GM10248 (cell line): ENCODE data around the gene OPRL1.

Experiments
- CTCF ChIA-PET: fragments of 300-600 bp; sonication (Branson Sonifier 250); formaldehyde crosslinking; extraction: SDS; loops from one replicate; lab custom pipeline; 2021; ENCODE audit warnings: antibody characterized with exemption; lab: Yijun Ruan, JAX
- POLR2A ChIA-PET: fragments of 350-650 bp; sonication (Branson Sonifier 250); formaldehyde crosslinking; extraction: SDS; loops from one replicate; lab custom pipeline; 2020; ENCODE audit warnings: antibody characterized with exemption; lab: Yijun Ruan, JAX
- DNase-seq: peaks from one replicate; pipeline ENCODE4 v3.0.0; 2012; ENCODE audit errors: extremely low spot score
- TF ChIP-seq, protein P1 (sequence below): IDR thresholded peaks from 2 replicates; pipeline ENCODE4 v1.5.1; 2012; ENCODE audit warnings: mild to moderate bottlenecking, low read depth; ENCODE audit errors: extremely low read depth, missing control alignments, control extremely low read depth

The OPRL1 gene

DNA sequence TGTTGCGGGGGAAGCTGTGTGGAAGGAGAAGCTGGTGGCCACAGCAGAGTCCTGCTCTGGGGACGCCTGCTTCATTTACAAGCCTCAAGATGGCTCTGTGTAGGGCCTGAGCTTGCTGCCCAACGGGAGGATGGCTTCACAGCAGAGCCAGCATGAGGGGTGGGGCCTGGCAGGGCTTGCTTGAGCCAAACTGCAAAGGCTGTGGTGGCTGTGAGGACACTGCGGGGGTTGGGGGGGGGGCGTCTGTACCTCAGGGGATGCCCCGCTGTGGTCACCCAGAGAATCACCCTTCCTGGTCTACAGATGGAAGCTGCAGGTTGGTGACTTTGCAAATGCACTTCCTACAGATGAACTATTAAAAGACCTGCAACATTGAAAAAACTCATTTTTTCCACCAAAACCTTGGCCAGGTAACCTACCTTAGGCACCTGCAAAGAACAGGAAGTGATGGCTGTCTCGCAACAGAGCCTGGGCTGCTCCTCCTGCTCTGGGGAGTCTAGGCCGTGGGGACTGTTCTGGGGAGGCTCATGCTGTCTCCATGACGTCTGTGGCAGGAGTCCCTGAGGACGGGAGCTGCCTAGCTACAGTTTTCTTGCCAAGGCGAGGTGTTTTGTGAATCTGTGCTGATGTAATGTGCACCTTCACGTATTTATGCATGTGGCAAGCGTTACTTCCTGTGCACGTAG lies 20.1 kb downstream of the OPRL1 start:
- DNase-seq, result peak; percentile 63
- POLR2A ChIA-PET, result no interaction called here
- CTCF ChIA-PET, result interaction anchor here (1.0 to 6.0 kb wide), 4 partner anchors 9 to 19 kb away, joined by 4 to 64 read pairs (median 11); partner anchors contain the start of gene LKAAEAR1
- TF ChIP-seq, protein P1, sequence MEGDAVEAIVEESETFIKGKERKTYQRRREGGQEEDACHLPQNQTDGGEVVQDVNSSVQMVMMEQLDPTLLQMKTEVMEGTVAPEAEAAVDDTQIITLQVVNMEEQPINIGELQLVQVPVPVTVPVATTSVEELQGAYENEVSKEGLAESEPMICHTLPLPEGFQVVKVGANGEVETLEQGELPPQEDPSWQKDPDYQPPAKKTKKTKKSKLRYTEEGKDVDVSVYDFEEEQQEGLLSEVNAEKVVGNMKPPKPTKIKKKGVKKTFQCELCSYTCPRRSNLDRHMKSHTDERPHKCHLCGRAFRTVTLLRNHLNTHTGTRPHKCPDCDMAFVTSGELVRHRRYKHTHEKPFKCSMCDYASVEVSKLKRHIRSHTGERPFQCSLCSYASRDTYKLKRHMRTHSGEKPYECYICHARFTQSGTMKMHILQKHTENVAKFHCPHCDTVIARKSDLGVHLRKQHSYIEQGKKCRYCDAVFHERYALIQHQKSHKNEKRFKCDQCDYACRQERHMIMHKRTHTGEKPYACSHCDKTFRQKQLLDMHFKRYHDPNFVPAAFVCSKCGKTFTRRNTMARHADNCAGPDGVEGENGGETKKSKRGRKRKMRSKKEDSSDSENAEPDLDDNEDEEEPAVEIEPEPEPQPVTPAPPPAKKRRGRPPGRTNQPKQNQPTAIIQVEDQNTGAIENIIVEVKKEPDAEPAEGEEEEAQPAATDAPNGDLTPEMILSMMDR, result no peak

DNA sequence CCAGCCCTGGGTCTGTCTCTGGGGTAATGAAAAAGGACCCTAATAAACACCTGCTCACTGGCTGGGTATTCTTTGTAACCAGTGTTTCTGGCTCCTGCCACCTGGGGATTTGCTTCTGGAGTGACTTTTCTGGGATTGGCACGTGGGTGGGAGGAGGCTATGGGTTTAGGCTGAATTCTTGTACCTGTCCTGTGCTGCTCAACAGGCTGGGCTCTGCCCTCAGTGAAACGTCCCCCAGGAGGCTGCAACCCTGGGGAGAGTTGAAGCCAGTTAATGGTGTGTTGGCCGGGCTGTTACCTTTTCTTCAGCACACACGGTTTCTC lies 20.6 kb downstream of the OPRL1 start:
- DNase-seq, result no peak
- TF ChIP-seq, protein P1, result no peak
- ChIA-PET CTCF (interaction anchor here (2.6 to 6.0 kb wide), 3 partner anchors 9 to 18 kb away, joined by 11 to 64 read pairs (median 11); partner anchors contain the start of gene LKAAEAR1), POLR2A (no interaction called here)

DNA sequence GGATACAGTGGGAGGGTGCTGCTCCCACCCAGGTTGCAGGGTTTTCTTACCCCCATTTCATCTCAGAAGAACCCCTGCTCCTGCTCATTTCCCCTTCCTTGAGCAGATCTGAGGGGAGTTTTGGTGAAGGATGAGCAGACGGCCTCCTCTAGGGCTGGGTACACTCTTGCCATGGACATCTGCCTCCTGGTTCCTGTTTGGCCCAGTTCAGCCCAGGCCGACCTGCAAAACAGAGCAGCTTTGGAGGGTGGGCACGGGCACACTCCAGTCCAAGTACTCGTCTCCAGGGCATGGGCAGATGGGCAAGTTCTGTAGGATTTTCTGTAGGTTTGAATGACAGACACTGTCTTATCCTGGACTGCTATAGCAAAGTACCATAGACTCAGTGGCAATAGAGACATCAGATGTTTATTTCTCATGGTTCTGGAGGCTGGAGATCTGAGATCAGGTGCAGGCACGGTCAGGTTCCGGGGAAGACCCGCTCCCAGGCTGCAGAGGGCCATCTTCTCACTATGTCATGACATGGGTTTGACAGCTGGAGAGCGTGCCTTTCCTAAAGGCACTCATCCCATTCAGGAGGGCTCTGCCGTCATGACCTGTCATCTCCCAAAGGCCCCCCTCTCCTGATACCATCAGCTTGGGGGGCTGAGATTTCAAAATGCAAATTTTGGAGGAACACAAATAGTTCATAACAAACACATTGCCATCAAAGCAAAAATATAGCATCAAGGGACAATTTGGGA lies 21.2 kb downstream of the OPRL1 start:
- TF ChIP-seq, protein P1, result no peak
- ChIA-PET CTCF (interaction anchor here (0.7 to 6.0 kb wide), 7 partner anchors 9 to 23 kb away, joined by 3 to 64 read pairs (median 4); partner anchors contain the start of gene LKAAEAR1), POLR2A (no interaction called here)
- no peak for DNase-seq

DNA sequence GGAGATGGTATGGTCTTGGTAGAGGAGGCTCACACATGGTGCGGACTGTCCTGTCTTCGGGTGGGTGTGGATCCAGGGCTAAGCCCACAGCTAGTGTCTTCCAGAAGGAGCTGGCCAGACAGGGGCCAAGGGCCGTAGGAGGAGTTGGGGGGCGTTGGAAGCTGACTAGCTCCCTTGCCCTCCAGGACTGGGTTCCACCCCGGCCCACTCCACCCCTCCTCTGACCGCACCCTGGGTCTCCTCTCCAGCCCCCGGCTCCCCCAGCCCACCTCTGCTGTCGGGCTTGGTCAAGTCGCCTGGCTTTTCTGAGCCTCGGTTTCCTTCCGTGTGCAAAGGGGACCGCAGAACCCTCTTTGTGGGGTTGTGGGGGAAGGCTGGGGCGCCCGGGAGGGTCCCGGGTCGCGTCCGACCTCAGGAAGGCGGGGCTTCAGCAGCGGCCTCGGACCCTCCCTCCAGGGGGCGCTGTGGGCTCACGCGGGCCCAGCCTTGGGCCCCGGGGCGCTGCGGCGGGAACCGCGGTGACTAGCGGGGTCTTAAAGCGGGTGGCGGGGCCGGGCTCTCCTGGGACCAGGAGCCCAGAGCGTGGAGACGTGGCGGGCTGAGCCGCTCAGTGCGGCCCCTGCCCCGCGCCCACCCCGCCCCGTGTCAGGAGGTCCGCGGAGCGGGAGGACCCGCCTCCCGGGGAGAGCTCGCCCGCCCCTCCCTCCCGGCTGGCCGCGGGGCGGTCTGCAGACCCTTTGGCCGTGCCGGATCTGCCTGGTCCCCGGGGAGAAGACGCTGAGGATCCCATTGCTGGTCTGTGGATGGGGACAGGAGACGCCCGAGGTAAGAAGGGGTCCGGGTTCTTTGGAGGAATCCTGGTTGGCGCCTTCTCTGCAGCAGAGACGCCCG lies 22.1 kb downstream of the OPRL1 start:
- CTCF ChIA-PET, result interaction anchor here (0.6 to 6.0 kb wide), 11 partner anchors 8 to 43 kb away, joined by 3 to 64 read pairs (median 4); partner anchors contain the start of gene LKAAEAR1
- POLR2A ChIA-PET, result no interaction called here
- TF ChIP-seq, protein P1, result peak; percentile 81
- peak; percentile 85 for DNase-seq

DNA sequence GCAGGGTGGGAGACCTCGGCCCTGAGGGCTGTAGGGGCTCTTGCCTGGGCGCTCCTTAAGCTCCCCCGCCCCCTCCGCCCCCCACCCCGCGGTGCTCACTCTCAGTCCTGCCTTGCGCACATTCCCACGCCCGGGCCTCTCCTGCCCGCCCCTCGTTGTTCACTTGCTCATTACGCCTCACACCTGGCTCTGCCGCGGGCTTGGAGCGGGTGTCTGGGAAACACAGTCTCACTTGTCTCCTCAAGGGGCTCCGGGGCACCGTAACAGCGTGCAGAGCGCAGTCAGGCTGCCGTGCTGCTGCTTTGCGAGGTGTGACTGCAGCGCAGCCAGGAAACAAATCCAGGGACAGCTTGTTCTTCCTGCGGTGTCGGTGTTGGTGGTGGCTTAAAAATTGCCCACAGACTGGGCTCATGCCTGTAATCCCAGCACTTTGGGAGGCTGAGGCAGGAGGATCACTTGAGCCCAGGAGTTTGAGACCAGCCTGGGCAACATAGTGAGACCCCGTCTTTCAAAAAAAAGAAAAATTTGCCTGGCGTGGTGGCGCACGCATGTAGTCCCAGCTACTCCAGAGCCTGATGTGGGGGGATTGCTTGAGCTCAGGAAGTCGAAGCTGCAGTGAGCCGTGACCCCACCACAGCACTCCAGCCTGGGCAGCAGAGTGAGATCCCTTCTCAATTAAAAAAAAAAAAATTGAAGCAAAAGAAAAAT lies 22.9 kb downstream of the OPRL1 start:
- DNase-seq, result no peak
- CTCF ChIA-PET, result interaction anchor here (0.6 to 6.0 kb wide), 7 partner anchors 9 to 42 kb away, joined by 3 to 64 read pairs (median 5); partner anchors contain the start of gene LKAAEAR1
- TF ChIP-seq, protein P1, result no peak
- POLR2A ChIA-PET, result interaction anchor here (0.6 kb wide), 1 partner anchor 65 kb away, joined by 3 read pairs; no protein-coding TSS in a partner anchor
